Fibroblast of peridontal ligament (primary cell): ENCODE results near the gene SH3D19.

Experiments used
- DNase-seq: peaks from one replicate; pipeline ENCODE4 v3.0.0-alpha.2; 2010; ENCODE audit errors: extremely low read depth

The SH3D19 gene

GRCh38 chr4:151195801-151196200 lies 129.6 kb downstream of the SH3D19 start:
- peak; percentile 83 for DNase-seq

- no peak for DNase-seq
These were observed 132.0 kb downstream of the SH3D19 start for GRCh38 chr4:151193414-151193813.

DNA sequence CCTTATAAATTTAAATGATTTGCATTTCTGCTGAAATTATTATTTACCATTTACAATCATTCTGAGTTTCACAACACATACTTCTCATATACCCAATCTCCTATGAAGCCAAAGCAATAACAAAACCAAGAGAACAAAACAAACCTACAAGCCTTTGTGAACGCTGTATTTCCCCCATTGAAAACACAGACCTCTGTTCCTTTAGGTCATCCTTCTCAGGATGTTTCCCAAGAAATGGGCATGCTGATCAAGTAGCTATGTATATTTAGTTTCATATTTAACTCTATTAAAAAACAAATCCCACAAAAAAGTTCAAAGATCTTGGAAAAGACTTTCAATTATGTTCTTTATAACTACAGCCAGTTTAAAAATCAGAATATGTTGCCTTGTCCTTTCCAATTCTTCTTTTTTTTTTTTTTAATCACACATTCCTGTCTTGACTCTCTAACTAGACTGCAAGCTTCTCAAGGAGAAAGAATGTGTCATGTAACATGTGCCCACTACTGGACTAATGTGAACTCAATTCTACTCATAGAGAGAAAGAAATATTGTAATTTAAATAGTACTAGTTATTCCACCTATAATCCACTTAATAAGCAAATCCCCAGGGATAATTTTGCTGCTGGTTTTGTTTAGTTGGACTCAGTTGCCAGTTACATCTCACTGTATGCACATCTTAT lies 132.7 kb downstream of the SH3D19 start:
- no peak for DNase-seq

DNA sequence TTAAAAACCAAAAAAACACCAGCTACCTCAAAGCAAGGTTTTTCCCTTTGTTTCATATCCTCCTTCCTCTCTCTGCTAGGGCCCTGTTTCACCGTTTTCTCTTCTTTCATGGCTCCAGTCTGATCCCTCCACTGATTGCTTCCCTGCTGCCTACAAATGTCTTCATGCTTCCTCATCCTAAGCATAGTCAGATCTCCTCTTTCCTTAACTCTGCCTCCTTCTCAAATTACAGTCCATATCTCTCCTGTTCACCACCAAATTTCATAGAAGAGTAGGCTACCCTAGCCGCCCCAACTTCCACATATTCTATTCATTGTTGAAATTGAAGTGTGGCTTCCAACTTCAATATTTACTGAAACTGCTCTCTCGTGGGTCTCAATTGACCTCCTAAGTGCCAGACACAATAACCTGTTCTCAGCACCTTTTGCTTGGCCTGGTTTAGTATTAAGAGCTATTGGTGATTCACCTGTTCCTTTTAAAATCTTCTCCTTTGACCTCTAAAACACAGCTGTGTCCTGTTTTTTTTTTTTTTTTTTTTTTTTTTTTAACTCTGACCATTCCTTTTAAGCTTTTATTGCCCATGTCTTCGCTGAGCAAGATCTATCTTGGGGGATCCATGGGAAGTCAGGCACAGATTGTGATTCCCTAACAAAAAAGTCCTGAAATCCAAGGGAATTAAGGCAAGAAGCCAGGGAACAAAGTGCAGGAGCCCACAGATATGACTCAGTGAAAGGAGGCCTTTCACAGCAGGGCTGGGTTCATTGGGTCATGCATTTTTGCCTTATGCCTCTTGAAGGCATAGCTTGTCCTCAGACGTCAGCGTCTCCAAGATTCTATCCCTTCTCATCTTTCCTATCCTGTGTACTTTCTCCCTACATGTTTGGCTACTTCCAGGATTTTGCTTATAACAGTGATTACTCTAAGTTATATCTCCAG lies 140.6 kb downstream of the SH3D19 start:
- DNase-seq = peak; percentile 77

GRCh38 chr4:151182455-151182996 lies 142.9 kb downstream of the SH3D19 start:
- DNase-seq = no peak

GRCh38 chr4:151176685-151177084 lies 148.7 kb downstream of the SH3D19 start:
- DNase-seq = no peak

GRCh38 chr4:151175754-151176631 lies 149.4 kb downstream of the SH3D19 start:
- DNase-seq = no peak

GRCh38 chr4:151175233-151175632 lies 150.2 kb downstream of the SH3D19 start:
- DNase-seq = no peak

- DNase-seq = no peak
These were observed 150.6 kb downstream of the SH3D19 start for GRCh38 chr4:151174784-151175183.

GRCh38 chr4:151173871-151174270 lies 151.5 kb downstream of the SH3D19 start:
- DNase-seq = peak; percentile 82

DNA sequence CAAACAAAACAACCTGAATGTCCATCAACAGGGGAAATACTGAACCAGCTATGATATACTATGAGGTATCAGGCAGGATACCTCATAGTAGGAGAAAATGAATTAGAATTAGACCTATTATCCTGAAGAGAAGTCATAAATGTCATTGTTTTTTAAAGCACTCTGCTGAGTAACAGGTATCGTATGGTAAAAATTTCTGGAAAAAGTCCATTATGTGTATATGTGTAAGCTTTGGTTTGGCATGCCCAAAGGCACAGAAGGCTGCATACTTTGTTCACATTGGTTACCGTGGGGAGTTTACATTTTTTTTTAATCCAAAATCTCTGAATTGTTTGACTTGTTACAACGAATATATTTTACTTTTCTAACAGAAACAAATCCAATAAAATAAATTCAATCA lies 155.5 kb downstream of the SH3D19 start:
- DNase-seq = peak; percentile 64

GRCh38 chr4:151169223-151169622 lies 156.2 kb downstream of the SH3D19 start:
- DNase-seq = peak; percentile 98

DNA sequence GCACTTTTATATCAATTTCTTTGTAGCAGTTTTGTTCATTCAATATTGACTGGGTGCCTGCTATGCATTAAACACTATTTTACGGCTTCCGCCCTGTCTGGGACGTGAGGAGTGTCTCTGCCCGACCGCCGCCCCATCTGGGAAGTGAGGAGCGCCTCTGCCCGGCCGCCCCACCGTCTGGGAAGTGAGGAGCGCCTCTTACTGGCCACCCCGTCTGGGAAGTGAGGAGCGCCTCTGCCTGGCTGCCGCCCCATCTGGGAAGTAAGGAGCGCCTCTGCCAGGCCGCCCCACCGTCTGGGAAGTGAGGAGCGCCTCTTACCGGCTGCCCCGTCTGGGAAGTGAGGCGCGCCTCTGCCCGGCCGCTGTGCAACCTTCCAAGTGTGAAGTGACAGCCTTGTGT lies 157.8 kb downstream of the SH3D19 start:
- no peak for DNase-seq

DNA sequence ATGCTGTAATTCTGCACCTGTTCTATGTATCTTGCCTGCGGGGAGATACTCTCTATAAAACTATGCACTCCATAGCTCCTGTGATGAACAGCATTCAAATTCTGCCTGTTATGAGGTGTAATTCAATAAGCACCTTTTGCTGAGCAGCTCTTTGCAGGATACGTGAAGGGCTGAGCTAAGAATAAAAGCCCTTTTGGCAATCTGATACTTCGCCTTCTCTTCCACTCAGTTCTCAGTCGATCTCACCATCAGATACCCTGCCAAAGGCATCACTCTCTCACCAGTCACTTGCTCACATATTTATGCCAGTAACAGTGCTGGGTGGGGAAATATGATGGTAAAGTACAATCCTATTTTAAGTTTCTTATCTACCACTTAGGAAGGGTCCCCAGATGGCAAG lies 158.8 kb downstream of the SH3D19 start:
- DNase-seq = no peak

- peak; percentile 76 for DNase-seq
These were observed 160.0 kb downstream of the SH3D19 start for GRCh38 chr4:151165205-151166000.

GRCh38 chr4:151163855-151164254 lies 161.6 kb downstream of the SH3D19 start:
- peak; percentile 59 for DNase-seq

GRCh38 chr4:151158979-151159378 lies 166.4 kb downstream of the SH3D19 start:
- DNase-seq = no peak

DNA sequence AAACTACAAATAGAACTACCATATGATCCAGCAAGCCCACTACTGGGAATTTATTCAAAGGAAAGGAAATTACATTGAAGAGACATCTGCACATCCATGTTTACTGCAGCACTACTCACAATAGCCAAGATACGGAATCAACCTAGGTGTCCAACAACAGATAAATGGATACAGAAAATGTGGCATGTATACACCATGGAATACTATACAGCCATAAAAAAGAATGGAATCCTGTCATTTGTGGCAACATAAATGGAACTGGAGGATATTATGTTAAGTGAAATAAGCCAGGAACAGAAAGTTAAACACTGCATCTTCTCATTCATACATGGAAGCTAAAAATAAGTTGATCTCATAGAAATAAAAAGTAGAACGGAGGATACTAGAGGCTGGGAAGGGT lies 167.9 kb downstream of the SH3D19 start:
- DNase-seq = no peak

- no peak for DNase-seq
These were observed 171.8 kb downstream of the SH3D19 start for GRCh38 chr4:151153585-151153984.

DNA sequence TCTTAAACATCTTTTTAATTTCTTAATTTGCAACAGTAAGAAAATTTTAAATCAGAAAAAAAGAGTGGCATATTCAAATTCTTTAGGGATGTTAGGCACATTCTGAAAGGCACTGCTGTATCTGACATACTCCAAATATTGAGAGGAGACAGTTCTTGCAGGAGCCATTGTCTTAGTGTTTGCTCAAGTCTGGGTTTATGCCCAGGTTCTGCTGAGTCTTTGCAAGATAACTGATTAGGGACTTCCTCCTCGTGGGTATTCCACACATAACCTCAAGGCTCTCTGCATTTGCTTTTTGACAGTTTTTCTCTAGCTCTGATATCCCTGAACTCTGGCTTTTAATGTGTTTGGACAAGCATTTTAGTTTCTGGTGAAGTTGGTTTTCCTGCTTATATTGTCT lies 173.4 kb downstream of the SH3D19 start:
- no peak for DNase-seq
